ENCODE data around the gene LAMA1.

Gene LAMA1

DNA sequence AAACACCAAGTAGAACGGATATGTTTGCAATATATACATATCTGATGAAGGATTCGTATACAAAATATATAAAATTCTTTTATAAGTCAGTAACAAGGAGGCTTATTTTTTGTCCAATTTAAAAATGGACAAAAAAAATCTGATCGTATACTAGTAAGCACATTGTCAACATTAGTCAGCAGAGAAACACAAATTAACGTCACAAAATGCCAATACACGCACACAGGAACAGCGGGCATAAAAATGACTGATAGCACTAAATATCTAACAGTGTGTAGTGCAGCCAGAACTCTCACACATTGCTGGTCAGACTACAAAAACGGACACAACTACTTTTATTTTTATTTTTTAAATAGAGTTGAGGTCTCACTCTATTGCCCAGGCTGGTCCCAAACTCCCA, 69.5 kb downstream of the LAMA1 start:
- no peak for DNase-seq

DNA sequence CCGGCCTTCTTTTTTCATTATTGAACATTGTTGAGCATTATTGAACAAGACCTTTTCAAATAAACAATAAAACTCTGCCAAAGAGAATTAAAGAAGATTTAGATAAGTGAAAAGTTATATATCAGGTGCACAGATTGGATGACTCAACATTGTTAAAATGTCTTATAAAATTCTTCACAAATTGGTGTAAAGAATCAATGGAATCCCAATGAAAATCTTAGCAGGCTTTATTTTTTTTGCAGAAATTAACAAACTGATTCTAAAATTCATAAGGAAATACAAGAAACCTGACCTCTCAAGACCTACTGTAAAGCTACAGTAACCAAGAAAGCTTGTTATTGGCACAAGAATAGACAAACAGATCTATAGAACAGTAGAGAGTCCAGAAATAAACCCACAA, 70.3 kb downstream of the LAMA1 start:
- no peak for DNase-seq

DNA sequence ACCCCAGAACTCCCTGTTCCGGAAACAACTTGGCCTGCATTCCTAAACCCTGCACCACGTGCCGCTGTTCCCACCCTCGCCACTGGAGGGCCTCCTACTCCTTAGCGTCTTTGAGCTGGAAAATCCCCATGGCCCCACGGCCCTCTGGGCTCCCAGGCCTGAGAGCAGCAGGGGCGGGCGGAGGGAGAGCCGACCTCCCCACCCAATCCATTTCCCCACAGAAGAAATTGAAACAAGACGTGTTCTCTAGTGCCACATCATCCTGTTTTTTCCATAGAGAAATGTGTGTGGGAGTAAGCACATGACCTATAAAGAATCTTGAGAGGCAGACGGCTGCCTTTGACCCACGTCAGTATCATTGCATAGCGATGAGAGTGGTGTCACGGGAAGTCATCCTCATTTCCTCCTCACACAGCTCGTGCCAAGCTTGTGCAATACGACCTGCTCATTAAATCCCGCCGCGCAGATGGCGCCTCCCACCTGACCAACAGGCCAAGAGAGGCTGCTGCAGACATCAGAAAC, 79.2 kb downstream of the LAMA1 start:
- peak; percentile 71 for DNase-seq

DNA sequence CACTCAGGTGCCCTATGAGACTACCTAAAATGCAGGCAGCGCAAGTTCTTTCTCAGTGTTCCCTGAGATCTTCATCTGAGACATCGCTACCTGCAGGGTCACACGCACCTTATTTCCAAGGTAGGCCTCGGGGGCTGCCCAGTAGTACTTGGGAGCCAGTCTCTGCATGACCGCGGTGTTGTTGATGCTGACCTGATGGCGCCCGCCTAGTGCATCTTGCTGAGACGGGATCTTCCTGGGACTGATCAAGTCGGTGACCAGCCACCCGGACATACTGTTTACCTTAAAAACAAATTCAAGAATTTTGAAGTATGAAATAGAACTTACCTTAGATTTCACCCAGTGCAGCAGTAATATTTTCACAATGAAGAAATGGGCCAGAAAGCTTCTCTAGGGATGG, 80.1 kb downstream of the LAMA1 start:
- DNase-seq, result no peak

DNA sequence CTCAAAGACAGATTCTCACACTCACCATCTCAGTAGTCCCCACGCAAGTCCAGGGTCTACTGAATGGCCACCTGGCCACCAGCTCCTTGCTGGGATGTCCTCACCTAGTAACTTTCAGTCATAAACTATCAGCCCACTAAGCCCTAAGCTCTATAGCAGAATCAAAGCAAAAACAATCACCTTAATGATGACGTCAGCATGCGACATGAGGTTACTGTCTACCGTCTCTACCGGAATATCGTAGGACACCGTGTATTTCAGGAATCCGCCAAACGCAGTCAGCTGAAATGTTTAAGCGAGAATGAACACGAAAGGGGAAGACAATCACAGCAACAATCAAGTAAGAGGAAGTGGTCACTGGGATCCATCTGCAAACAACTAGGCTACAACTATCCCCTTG, 81.8 kb downstream of the LAMA1 start:
- DNase-seq, result no peak

DNA sequence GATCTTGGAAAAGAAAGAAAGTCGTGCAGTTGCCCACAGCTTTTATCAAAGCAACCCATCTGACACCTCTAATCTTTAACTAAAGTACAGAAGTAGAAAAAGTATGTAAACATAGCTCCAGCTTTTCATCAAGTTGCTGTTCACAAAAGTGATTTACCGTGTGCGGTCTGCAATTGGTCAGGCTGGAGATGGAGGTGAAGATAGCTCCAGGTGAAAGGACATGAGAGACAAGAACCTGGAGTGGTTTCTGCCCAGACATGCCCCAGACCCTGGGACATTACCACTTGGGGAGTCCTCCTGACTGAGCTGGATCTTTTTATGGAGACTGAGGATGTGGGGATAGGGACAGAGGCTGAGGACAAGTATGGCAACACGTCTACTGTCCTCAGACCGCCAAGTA, 82.7 kb downstream of the LAMA1 start:
- no peak for DNase-seq

DNA sequence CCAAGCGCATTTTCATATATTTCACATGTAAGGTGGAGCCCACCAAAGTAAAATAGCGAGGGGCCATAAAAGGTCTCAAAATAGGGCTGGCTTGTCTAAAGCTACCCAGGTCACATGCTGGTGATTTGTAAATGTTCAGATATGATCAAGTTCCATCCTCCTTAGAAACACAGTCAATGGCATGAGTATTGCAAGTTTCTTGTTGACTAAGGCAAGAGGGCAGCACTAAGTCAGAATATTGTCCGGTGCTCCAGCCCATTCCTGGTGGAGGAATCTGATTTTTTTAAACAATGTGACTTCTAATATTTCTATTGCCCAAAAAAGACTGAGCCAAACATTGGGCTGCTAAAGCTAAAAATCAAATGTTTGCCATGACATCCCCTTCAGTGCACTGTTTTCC, 85.1 kb downstream of the LAMA1 start:
- no peak for DNase-seq

DNA sequence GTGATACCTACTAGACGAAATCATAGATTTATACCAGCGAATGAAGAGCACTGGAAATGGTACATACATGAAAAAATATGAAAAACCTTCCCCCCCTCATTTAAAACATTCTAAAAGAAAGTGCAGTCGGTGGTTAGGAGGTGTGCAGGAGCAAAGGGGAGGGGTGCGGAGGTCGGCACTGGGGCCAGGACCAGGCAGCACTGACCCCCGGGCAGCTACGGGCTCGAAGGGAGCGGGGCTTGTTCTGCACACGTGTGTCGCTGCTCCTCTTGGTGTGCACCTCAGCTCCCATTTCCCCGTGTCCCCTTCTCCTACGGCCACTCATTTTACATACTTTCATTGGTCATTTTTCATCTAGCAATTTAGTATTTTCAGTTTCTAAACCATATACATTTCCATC, 89.0 kb downstream of the LAMA1 start:
- DNase-seq, result no peak

DNA sequence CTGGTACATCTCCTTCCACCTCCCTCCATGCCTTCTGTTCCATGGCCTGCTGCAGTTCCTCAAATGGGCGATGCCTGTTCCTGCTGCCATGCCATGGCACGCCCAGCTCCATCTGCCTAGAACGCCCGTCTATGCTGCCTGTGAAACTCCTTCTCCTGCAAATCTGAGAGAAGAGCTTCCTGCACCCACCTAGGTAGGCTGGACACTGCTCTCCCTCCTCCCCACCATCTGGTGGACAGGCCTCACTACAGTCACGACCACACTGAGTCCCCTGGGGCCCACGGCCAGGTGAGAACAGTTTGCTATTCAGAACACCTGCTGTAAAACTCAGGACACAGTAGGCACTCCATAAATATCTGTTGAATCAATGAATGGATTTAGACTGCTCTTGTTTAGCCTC, 92.4 kb downstream of the LAMA1 start:
- DNase-seq, result no peak

DNA sequence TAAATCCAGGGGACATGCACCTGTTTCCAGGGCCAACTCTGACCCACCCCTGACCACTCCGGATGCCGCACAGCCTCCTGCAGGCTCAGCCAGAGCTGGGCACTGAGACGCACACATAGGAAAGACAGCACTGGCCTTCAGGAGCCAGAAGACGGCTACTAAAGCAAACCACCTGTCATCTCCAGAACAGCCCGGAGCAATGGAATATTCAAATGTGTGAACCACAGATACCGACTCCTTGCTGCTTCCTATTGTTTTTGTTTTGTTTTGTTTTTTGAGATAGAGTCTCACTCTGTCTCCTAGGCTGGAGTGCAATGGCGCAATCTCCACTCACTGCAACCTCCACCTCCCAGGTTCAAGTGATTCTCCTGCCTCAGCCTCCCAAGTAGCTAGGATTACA, 94.0 kb downstream of the LAMA1 start:
- no peak for DNase-seq

DNA sequence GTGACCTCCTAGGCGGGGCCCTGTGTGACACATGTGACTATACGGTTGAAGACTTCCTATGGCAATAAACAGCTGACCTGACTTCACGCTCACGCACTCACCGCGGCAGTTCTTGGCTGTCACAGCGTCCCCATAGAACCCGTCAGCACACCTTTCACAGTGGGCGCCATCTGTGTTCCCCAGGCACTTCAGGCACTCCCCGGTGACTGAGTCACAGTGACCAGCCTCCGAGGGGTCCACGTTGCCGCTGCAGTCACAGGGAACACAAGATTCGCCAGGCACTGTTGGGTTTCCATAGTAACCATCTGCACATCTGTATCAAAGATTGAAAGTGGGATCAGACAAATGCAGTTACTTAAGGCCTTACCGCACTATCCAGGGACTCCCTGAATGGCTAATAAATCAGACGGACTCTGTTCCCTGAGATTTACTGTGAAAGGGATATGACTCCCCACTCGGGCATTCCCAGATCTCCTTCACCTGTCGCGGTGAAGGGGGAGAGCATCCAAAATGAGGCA, 94.5 kb downstream of the LAMA1 start:
- no peak for DNase-seq

DNA sequence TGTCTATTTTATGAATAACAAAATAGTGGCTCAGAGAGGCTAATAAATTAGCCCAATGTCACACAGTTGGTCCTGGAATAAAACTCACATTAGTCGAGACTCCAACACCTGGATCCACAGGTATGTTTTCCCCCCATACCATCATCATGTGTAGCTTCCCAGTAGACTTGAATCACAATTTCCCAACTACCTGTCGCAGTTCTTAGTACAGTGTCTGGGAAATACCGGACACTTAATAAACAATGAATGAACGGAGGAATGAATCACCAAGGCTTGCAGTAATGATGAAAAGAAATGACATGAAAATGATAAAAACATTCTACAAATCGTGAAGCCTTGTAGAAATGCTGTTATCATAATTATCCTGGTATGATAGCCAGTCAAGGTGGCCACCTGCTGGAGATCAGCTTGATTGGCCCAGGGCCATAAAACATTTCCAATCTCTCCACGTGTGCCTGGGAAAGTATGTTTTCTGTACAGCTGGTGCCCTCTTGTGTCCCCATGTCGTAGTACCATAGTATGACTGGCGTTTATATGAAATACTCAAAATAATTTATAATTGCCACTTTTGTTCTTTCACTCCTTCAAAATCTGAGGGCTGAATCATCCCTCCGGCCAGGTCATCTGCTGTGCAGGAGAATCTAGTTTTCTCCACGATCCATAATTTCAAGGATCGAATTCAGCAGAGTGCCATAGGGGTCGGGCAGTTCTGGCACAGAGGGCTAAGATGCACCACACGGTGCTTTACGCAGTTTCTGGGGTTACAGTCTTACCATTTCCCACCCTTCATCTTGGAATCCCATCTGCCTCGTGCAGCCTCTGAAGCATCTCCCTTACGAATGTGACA, 95.4 kb downstream of the LAMA1 start:
- peak; percentile 6 for DNase-seq

DNA sequence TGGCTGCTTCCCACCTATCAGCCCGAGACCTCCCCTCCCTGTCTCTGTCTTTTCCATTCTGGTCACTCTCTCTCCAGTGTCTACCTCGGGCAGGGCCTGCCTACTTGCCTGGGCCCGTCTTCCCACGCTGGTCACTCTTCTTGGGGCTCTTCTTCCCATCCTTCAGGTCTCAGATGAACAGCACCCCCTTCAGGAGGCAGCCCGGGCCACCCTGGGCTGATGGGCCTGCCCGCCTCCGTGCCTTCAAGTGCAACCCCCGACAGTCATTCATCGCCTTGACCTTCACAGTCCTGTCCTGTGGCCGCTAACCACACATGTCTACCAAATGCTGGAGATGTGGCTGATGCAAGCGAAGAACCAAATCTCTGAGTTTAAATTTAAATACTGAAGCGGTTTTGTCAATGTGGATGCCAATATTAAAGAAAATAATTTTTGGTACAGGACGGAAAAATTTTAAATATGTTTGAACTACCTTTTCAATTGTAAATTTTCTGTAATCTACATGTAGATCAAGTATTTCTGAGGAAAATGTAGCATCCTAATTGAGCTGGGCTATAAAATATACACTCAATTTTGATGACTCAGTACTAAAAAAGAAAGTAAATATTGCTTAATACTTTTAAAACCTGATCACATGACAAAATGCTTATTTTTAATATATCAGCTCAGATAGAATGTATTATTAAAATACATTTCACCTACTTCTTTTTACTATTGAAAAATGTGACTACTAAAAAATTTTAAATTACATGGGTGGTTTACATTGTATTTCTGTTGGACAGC, 96.4 kb downstream of the LAMA1 start:
- DNase-seq, result no peak

DNA sequence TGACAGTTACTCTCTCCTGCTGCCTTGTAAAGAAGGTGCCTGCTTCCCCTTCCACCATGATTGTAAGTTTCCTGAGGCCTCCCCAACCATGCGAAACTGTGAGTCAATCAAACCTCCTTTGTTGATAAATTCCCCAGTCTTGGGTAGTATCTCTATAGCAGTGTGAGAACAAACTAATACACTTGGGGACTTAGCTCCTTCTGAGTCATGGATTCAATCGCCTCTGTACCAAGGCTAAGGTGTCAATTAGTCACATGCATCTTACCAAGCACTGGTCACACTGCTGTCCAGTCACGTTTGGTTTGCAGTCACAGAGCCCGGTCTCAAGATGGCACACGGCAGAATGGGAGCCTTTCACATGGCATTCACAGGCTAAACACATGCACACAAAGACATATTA, 100.6 kb downstream of the LAMA1 start:
- DNase-seq, result no peak

DNA sequence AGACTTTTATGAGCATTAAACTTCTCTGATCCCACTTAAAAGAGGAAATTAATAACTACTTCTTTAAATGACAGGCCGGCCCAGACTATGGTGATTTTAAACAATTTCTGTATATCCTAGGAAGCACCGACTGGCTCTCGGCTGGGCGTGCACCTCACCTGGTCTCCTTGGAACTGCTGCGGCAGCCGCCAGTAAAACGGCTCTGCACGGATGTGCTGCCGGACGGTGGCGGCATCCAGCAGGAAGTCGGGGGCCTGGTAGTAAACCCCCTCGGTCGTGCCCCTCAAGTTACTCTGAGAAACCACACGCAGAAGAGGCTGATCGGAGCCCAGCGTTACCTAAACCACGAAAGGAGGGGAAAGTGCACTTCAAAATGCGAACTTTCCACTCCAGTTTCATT, 106.5 kb downstream of the LAMA1 start:
- no peak for DNase-seq

DNA sequence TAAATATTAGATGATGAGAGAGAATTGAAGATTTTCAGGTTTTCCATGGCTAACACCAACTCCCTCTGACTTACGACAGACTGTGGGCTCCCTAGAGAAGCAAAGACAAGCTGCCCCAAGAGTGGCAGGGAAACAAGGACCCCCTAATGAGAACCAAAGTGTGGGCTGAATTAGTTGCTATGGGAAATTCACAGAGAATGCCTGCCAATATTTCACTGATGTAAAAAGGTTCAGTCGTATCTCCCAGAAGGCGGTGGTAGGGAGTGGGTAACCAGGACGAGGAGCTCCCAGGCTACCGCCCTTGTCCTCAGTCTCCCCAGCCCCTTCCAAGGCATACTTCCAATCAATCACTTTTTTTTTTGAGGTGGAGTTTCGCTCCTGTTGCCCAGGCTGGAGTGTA, 113.6 kb downstream of the LAMA1 start:
- no peak for DNase-seq

DNA sequence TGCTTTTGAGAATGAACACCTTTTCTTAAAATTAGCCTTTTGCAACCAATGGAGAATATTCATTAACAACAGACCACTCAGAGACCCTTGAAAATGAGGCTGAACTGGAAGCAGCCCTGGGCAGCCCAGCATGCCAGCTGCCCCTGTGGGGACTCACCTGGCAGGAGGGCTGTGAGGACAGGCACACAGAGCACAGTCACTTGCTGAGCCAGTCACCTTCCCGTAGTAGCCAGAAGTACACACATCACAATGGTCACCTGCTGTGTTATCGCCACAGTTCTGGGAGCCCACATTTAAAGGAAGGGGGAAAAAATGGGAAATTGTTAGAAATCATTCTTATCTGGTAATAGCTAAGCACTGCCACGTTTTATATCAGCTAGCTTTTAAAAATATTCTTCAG, 115.5 kb downstream of the LAMA1 start:
- no peak for DNase-seq

DNA sequence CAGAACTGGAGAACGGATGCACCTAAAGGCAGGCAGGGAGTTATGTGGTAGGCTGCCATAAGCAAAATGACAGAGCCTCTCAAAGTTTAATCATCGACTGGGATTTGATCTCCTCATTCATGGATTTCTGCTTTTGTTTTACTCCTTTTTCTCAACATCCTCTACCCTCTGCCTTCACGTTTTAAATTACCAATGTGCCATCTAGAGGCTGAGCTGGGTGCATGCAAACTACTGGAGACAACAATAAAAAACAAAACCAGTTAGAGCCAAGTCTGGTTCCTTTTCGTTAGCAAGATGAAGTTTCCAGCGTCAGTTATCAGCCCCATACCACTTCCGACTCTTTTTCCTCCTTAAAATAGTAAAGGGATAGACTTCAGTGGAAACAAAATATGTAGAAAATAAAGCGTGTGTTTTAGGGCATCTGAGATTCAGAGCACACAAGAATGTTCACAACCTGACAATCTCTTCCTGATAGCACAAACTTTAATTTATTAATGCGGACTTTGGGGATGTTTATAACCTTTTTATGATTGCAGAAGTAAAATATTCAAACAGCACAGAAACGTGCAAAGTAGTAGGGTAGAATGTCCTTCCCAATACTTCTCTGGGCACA, 117.0 kb downstream of the LAMA1 start:
- DNase-seq, result no peak

DNA sequence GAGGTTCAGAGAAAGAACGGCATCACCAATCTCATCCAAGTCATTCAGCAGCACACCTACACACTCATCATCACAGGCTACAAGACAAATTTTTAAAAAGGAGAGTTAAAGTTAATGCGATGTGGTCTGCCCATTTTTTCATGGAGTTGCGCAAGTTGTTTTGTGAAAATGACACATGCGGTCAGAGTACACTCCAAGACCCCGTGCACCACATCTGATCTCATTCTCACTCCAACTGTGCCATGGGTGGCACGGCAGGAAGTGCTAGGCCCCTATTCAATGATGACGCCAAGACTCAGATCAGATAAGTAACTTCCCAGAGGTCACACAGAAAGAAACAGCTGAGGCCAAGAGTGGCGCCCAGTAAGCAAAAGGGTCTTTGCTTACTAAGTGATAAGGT, 119.8 kb downstream of the LAMA1 start:
- DNase-seq, result no peak

DNA sequence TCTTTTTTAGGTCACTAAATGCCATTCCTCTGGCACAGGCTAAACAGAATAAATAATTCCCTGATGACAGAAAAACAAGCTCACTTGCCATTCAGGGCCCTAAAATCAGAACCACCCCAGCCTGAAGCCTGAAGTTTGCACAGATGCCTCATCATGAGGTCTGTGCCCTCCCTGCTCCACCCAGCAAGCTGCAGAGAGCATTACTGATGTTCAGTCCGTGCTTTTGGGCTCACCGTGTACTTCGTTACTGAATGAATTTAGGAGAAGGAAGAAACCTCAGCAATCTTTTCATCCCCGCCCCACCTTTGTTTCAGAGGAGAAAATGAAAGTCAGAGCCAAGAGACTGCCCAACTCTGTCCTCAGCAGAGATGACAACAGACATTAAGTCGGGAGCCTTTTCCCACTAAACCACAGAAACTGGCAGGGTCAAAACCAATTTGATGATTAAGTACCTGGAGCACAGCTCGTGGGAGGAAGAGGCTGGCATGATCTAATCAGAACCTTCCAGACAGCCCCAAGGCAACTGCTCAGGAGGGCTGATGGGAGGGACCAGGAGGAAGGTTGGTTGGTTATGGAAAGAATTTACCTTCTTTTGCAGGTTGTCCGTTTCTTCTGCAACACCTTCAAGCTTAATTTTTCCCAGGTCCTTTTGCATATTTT, 122.7 kb downstream of the LAMA1 start:
- no peak for DNase-seq

DNA sequence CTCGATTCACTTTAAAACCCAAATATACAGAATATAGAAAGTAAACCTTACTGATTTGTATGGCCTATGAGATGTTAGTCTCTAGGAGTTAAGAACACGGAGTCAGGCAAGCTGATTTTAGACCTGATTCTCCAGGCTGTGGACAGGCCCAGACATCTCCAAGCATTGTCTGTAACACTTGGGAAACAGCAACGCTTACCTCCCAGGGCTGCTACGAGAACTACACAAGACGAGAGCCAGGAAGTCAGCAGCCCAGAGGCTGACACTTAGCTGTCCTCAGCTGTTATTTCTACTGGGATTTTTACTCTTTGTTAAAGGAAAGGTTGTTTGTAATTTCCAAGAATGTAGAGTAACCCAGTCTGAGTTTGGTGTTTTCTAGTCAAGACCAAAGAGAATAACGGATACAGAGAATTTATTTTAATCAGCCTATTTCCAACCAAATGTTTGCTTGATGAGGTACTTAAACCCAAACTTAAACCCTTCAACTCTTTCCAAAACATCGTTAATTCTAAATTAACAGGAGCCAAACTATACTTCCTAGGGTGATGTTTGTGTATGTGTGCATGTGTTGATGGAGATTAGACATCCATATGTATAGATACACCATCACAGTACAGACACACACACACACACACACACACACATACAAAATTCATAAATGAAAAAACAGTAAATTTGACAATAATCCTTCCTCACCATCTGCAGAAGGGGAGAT, 123.4 kb downstream of the LAMA1 start:
- no peak for DNase-seq

DNA sequence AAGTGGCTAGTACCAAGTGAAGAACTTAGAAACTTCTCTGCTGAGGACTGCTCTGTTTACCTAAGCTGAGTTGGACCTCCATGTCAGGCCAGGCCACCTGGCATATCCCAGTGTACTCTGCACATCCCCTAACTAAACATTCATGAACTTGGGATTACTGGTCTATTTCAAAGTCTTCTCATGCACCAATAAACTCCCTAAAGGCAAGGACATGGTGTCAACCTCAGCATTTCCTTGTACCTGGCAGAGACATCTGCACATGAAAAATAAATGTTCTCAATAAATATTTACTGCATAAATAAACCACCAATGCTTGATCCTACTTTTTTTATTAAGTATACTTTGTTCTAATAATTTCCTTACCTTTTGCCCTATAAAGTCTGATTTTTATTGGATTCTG, 124.8 kb downstream of the LAMA1 start:
- no peak for DNase-seq

Data from inflammatory macrophage treated with lipopolysaccharide for 4 hours (primary cell).